HepG2 (cell line): ENCODE results near the gene TEX22. TPM values are rescaled to one million over a fixed set of nuclear protein-coding genes. Genes with fewer than 3 reads are reported as not detected.

Experiments used
- AKAP8 ChIP-seq: sonication (generic); formaldehyde crosslinking; IDR thresholded peaks from 2 replicates; pipeline ENCODE4 v1.5.1; 2020; ENCODE audit warnings: mild to moderate bottlenecking, missing genetic modification reagents
- ASH2L ChIP-seq: fragments of 300-600, 200-600 bp; sonication (generic); IDR thresholded peaks from 2 replicates; pipeline ENCODE4 v1.7.0; 2017; ENCODE audit warnings: low read depth, mild to moderate bottlenecking, moderate library complexity, mixed read lengths, low read length; ENCODE audit not compliant: insufficient read length
- BRF2 ChIP-seq: sonication (generic); formaldehyde crosslinking; IDR thresholded peaks from 2 replicates; pipeline ENCODE4 v1.8.1; 2022; ENCODE audit warnings: mild to moderate bottlenecking, missing genetic modification reagents
- KDM5B ChIP-seq: sonication (generic); formaldehyde crosslinking; IDR thresholded peaks from 2 replicates; pipeline ENCODE4 v1.4.0; 2020; ENCODE audit warnings: missing genetic modification reagents, mild to moderate bottlenecking, borderline replicate concordance
- MXD3 ChIP-seq: IDR thresholded peaks from 2 replicates; pipeline ENCODE4 v1.6.1; 2016; ENCODE audit warnings: mild to moderate bottlenecking, missing biosample characterization, missing genetic modification reagents
- PCBP1 ChIP-seq: fragments of 200-400 bp; formaldehyde crosslinking; IDR thresholded peaks from 2 replicates; pipeline ENCODE4 v1.6.1; 2017; ENCODE audit warnings: mild to moderate bottlenecking, low read depth, low read length, borderline replicate concordance
- PITX1 ChIP-seq: sonication (generic); formaldehyde crosslinking; IDR thresholded peaks from 2 replicates; pipeline ENCODE4 v1.5.1; 2020; ENCODE audit warnings: mild to moderate bottlenecking, missing genetic modification reagents
- PRPF4 ChIP-seq: fragments of 200-400 bp; formaldehyde crosslinking; IDR thresholded peaks from 2 replicates; pipeline ENCODE4 v1.6.1; 2016; ENCODE audit warnings: low read length, low read depth; ENCODE audit not compliant: poor library complexity, severe bottlenecking
- SSRP1 ChIP-seq: IDR thresholded peaks from 2 replicates; pipeline ENCODE4 v1.6.1; 2016; ENCODE audit warnings: control low read depth
- TARDBP ChIP-seq: sonication (generic); formaldehyde crosslinking; IDR thresholded peaks from 2 replicates; pipeline ENCODE4 v1.8.0; 2022; ENCODE audit warnings: mild to moderate bottlenecking, missing genetic modification reagents
- YEATS4 ChIP-seq: sonication (generic); formaldehyde crosslinking; IDR thresholded peaks from 2 replicates; pipeline ENCODE4 v1.4.0; 2020; ENCODE audit warnings: missing genetic modification reagents, borderline replicate concordance
- YY1 ChIP-seq: IDR thresholded peaks from 2 replicates; pipeline ENCODE4 v1.6.1; 2011; ENCODE audit warnings: low read length, low read depth, moderate library complexity, mild to moderate bottlenecking; ENCODE audit not compliant: insufficient read depth, insufficient replicate concordance
- ZBTB14 ChIP-seq: sonication (generic); formaldehyde crosslinking; IDR thresholded peaks from 2 replicates; pipeline ENCODE4 v1.4.0; 2020; ENCODE audit warnings: missing genetic modification reagents
- ZBTB7B ChIP-seq: sonication (generic); formaldehyde crosslinking; IDR thresholded peaks from 2 replicates; pipeline ENCODE4 v1.4.0; 2020; ENCODE audit warnings: missing genetic modification reagents
- ZMYM3 ChIP-seq: sonication (generic); formaldehyde crosslinking; IDR thresholded peaks from 2 replicates; pipeline ENCODE4 v1.5.1; 2020; ENCODE audit warnings: mild to moderate bottlenecking, missing genetic modification reagents
- ZNF10 ChIP-seq: sonication (generic); formaldehyde crosslinking; IDR thresholded peaks from 2 replicates; pipeline ENCODE4 v1.4.0; 2020; ENCODE audit warnings: mild to moderate bottlenecking, low read depth, missing genetic modification reagents, borderline replicate concordance
- ZNF329 ChIP-seq: sonication (generic); formaldehyde crosslinking; IDR thresholded peaks from 2 replicates; pipeline ENCODE4 v1.9.0; 2021; ENCODE audit warnings: low read depth, mild to moderate bottlenecking, missing genetic modification reagents
- ZNF556 ChIP-seq: sonication (generic); formaldehyde crosslinking; IDR thresholded peaks from 2 replicates; pipeline ENCODE4 v1.4.0; 2020; ENCODE audit warnings: mild to moderate bottlenecking, missing genetic modification reagents, borderline replicate concordance
- ZNF687 ChIP-seq: sonication (generic); formaldehyde crosslinking; IDR thresholded peaks from 2 replicates; pipeline ENCODE4 v1.5.1; 2020; ENCODE audit warnings: mild to moderate bottlenecking, missing genetic modification reagents, moderate library complexity
- ZSCAN20 ChIP-seq: sonication (generic); formaldehyde crosslinking; IDR thresholded peaks from 2 replicates; pipeline ENCODE4 v1.4.0; 2020; ENCODE audit warnings: missing genetic modification reagents, mild to moderate bottlenecking, borderline replicate concordance
- polyA plus RNA-seq, 8 experiments: library from polyadenylated mRNA; depleted of rRNA in 3 of 8; stranded (reverse) in 7 of 8; unstranded in 1 of 8; fragments of >200 nt; fragmentation: Illumina TruSeq in 4 of 8; extraction: Trizol in 4 of 8; gene quantifications; 2 replicates each; pipeline versions ENCODE4 v1.2.1 to v1.2.3, GENCODE V29; 2011 to 2016; ENCODE audit warnings: low read depth in 4 of 8, missing spikeins in 1 of 8, mixed read lengths in 1 of 8; ENCODE audit not compliant: insufficient read depth in 1 of 8
- total RNA-seq, 5 experiments: library from RNA; depleted of rRNA; stranded (reverse); fragments of >200 nt; fragmentation: Illumina TruSeq; extraction: Trizol; gene quantifications; 2 replicates each; pipeline ENCODE4 v1.2.3, GENCODE V29; 2016; ENCODE audit warnings: low read depth in 1 of 5

Gene TEX22
- total and polyA plus RNA-seq, 2 of the 13 experiments (the other 11 are each of a cell fraction or from before 2014, with no cell fraction given), result 0.07 to 0.27 TPM

GRCh38 chr14:105414456-105415371 is 16.4 kb downstream of the TEX22 start (continued):
- TF ChIP-seq ZNF329 (CRISPR knock-in tag) (no peak), ZNF10 (CRISPR knock-in tag) (no peak), PRPF4 (no peak), ZSCAN20 (CRISPR knock-in tag) (peak; percentile 80; the same call in 1 of the 2 replicates), ZBTB7B (0 out of 2 replicates have a peak, but pooled peaks have one; percentile 14), YY1 (peak; percentile 50), ZNF687 (peak; percentile 79), ZMYM3 (CRISPR knock-in tag) (no peak), AKAP8 (peak; percentile 90), BRF2 (CRISPR knock-in tag) (0 out of 2 replicates have a peak, but pooled peaks have one; percentile 43), TARDBP (CRISPR knock-in tag) (peak; percentile 32; the same call in 1 of the 2 replicates), MXD3 (no peak), ZBTB14 (CRISPR knock-in tag) (peak; percentile 34; the same call in 1 of the 2 replicates), ASH2L (peak; percentile 64), PCBP1 (0 out of 2 replicates have a peak, but pooled peaks have one; percentile 30), PITX1 (CRISPR knock-in tag) (peak; percentile 35; the same call in 1 of the 2 replicates), ZNF556 (0 out of 2 replicates have a peak, but pooled peaks have one; percentile 33), YEATS4 (CRISPR knock-in tag) (peak; percentile 58; the same call in 1 of the 2 replicates), SSRP1 (CRISPR knock-in tag) (no peak), KDM5B (peak; percentile 41; the same call in 1 of the 2 replicates)
